Right lobe of liver (tissue), 4 donors: ENCODE measurements around the gene PLPP7.

Experiments
- POLR2A ChIP-seq: fragments of 450-650 bp; IDR thresholded peaks from one replicate; pipeline ENCODE4 v1.6.1; 2017; ENCODE audit warnings: antibody characterized with exemption, mild to moderate bottlenecking
- TF ChIP-seq, protein P1 (sequence below), 4 donors: fragments of 200-600 bp in 3 of 4; fragments of 450-650 bp in 1 of 4; IDR thresholded peaks; one replicate each; pipeline versions ENCODE4 v1.5.1 to v1.8.0; 2016 to 2022; ENCODE audit warnings: antibody characterized with exemption in 4 of 4, mild to moderate bottlenecking in 2 of 4
- donor health status: DM: no; HTN: no; CAD: no.
- donor health status: DM: no; HTN: no; CAD: no.
- donor health status: DM: no; HTN: yes; CAD: no.

DNA sequence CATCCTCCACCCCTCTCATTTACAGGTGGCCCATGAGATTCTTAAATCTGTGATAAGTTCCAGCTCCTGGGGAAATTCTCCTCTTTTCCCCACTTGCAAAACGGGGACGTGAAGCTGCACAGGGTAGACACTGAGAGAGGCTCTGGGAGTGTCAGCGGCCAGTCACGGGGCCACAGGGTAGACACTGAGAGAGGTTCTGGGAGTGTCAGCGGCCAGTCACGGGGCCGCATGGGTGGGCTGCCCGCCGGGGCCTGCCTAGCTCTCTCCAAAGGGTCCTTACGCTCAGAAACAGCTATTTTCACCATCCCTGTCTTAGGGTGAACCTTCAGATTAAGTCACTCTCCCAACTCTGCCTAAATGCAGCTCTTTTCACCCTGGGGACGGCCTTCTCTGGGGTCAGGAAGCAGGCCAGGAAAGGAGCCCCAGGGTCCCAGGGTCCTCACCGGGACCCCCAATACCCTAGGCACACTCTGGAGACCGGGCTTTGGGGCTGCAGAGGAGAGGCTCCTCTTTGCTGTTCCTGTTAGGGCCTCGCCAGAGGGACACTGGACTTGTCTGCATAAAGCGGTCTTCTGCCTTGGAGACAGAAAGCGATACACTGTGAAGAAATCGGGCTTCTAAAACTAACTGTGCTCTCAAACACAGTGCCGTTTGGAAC is 14.7 kb upstream of the PLPP7 start:
- TF ChIP-seq, protein P1, sequence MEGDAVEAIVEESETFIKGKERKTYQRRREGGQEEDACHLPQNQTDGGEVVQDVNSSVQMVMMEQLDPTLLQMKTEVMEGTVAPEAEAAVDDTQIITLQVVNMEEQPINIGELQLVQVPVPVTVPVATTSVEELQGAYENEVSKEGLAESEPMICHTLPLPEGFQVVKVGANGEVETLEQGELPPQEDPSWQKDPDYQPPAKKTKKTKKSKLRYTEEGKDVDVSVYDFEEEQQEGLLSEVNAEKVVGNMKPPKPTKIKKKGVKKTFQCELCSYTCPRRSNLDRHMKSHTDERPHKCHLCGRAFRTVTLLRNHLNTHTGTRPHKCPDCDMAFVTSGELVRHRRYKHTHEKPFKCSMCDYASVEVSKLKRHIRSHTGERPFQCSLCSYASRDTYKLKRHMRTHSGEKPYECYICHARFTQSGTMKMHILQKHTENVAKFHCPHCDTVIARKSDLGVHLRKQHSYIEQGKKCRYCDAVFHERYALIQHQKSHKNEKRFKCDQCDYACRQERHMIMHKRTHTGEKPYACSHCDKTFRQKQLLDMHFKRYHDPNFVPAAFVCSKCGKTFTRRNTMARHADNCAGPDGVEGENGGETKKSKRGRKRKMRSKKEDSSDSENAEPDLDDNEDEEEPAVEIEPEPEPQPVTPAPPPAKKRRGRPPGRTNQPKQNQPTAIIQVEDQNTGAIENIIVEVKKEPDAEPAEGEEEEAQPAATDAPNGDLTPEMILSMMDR (IDR thresholded peaks at IDR 0.05), result no peak
- TF ChIP-seq POLR2A, result peak; percentile 17
